ENCODE results near the gene NR5A1.

DNA sequence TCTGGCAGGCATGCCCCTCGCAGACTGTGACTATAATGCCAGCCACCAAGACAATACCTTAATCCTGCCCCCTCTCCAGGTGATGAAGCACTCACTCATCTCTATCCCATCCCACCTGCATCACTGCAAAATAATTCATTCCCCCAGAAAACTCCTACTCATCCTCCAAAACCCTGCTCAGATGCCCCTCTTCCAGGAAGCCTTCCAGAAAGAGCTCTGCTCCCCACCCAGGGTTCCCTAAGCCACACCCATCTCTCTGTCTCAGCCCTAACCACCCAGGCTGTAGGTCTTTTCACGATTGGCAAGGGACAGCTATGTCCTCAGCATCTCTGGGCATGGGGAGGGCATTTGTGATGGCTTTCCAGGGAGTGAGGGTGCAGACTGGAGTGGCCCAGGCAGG lies 17.2 kb downstream of the NR5A1 start:
- TF ChIP-seq CBX1 (IDR thresholded peaks at IDR 0.05; ENCODE audit: low read depth): no peak
- TF ChIP-seq, protein P1, sequence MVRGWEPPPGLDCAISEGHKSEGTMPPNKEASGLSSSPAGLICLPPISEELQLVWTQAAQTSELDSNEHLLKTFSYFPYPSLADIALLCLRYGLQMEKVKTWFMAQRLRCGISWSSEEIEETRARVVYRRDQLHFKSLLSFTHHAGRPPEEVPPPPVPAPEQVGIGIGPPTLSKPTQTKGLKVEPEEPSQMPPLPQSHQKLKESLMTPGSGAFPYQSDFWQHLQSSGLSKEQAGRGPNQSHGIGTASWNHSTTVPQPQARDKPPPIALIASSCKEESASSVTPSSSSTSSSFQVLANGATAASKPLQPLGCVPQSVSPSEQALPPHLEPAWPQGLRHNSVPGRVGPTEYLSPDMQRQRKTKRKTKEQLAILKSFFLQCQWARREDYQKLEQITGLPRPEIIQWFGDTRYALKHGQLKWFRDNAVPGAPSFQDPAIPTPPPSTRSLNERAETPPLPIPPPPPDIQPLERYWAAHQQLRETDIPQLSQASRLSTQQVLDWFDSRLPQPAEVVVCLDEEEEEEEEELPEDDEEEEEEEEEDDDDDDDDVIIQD (CRISPR knock-in tag; IDR thresholded peaks at IDR 0.05; ENCODE audit: low read depth): no peak
- no peak for TF ChIP-seq ZNF768 (CRISPR knock-in tag; IDR thresholded peaks at IDR 0.05)
- TF ChIP-seq, protein P2, sequence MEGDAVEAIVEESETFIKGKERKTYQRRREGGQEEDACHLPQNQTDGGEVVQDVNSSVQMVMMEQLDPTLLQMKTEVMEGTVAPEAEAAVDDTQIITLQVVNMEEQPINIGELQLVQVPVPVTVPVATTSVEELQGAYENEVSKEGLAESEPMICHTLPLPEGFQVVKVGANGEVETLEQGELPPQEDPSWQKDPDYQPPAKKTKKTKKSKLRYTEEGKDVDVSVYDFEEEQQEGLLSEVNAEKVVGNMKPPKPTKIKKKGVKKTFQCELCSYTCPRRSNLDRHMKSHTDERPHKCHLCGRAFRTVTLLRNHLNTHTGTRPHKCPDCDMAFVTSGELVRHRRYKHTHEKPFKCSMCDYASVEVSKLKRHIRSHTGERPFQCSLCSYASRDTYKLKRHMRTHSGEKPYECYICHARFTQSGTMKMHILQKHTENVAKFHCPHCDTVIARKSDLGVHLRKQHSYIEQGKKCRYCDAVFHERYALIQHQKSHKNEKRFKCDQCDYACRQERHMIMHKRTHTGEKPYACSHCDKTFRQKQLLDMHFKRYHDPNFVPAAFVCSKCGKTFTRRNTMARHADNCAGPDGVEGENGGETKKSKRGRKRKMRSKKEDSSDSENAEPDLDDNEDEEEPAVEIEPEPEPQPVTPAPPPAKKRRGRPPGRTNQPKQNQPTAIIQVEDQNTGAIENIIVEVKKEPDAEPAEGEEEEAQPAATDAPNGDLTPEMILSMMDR (CRISPR knock-in tag; IDR thresholded peaks at IDR 0.05): no peak
- TF ChIP-seq, protein P3, sequence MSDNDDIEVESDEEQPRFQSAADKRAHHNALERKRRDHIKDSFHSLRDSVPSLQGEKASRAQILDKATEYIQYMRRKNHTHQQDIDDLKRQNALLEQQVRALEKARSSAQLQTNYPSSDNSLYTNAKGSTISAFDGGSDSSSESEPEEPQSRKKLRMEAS (IDR thresholded peaks at IDR 0.05): no peak
- TF ChIP-seq, protein P4, sequence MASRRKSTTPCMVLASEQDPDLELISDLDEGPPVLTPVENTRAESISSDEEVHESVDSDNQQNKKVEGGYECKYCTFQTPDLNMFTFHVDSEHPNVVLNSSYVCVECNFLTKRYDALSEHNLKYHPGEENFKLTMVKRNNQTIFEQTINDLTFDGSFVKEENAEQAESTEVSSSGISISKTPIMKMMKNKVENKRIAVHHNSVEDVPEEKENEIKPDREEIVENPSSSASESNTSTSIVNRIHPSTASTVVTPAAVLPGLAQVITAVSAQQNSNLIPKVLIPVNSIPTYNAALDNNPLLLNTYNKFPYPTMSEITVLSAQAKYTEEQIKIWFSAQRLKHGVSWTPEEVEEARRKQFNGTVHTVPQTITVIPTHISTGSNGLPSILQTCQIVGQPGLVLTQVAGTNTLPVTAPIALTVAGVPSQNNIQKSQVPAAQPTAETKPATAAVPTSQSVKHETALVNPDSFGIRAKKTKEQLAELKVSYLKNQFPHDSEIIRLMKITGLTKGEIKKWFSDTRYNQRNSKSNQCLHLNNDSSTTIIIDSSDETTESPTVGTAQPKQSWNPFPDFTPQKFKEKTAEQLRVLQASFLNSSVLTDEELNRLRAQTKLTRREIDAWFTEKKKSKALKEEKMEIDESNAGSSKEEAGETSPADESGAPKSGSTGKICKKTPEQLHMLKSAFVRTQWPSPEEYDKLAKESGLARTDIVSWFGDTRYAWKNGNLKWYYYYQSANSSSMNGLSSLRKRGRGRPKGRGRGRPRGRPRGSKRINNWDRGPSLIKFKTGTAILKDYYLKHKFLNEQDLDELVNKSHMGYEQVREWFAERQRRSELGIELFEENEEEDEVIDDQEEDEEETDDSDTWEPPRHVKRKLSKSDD (CRISPR knock-in tag; IDR thresholded peaks at IDR 0.05; ENCODE audit: low read depth): no peak
- TF ChIP-seq POLR2A (IDR thresholded peaks at IDR 0.05; ENCODE audit: insufficient read depth in 1 of 2, low read depth in 2 of 2, low read length in 2 of 2): no peak
- TF ChIP-seq, protein P5, sequence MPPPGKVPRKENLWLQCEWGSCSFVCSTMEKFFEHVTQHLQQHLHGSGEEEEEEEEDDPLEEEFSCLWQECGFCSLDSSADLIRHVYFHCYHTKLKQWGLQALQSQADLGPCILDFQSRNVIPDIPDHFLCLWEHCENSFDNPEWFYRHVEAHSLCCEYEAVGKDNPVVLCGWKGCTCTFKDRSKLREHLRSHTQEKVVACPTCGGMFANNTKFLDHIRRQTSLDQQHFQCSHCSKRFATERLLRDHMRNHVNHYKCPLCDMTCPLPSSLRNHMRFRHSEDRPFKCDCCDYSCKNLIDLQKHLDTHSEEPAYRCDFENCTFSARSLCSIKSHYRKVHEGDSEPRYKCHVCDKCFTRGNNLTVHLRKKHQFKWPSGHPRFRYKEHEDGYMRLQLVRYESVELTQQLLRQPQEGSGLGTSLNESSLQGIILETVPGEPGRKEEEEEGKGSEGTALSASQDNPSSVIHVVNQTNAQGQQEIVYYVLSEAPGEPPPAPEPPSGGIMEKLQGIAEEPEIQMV (CRISPR knock-in tag; IDR thresholded peaks at IDR 0.05; ENCODE audit: low read depth): no peak
